Transverse colon (tissue), 4 donors: ENCODE measurements around the gene PRKCA. TPM values are rescaled to one million over a fixed set of nuclear protein-coding genes. Genes with fewer than 3 reads are reported as not detected.

Source experiments
- DNase-seq: peaks from one replicate; pipeline ENCODE4 v3.0.0-alpha.2; 2019
- H3K27ac ChIP-seq, 4 donors: fragments of 200-600 bp; sonication (generic); 2 replicates each; pipeline ENCODE4 v1.5.1; 2016 to 2018; ENCODE audit warnings: inconsistent platforms in 4 of 4
- H3K27me3 ChIP-seq: fragments of 200-600 bp; sonication (generic); 2 replicates; pipeline ENCODE4 v1.5.1; 2017; ENCODE audit warnings: inconsistent platforms
- H3K36me3 ChIP-seq, 4 donors: fragments of 200-600 bp; sonication (generic); 2 replicates each; pipeline ENCODE4 v1.5.1; 2017 to 2019; ENCODE audit warnings: inconsistent platforms in 4 of 4
- H3K4me1 ChIP-seq, 4 donors: fragments of 200-600 bp; sonication (generic); 2 replicates each; pipeline ENCODE4 v1.5.1; 2017 to 2020; ENCODE audit warnings: inconsistent platforms in 4 of 4
- H3K4me3 ChIP-seq, 4 donors: fragments of 200-600 bp; sonication (generic); 1 replicate in 1 of 4; 2 replicates in 3 of 4; pipeline versions ENCODE4 v1.5.1 to v1.6.1; 2017 to 2019; ENCODE audit warnings: inconsistent platforms in 4 of 4
- H3K9me3 ChIP-seq, 2 donors: fragments of 200-600 bp; sonication (generic); 2 replicates each; pipeline ENCODE4 v1.5.1; 2017 to 2019; ENCODE audit warnings: inconsistent platforms in 2 of 2
- CTCF ChIP-seq, 5 experiments: fragments of 200-600 bp in 3 of 5; fragments of 450-650 bp in 2 of 5; sonication (generic) in 3 of 5; IDR thresholded peaks; 1 replicate in 2 of 5; 2 replicates in 3 of 5; pipeline ENCODE4 v1.5.1; 2016 to 2017; ENCODE audit warnings: antibody characterized with exemption in 5 of 5, inconsistent platforms in 3 of 5, mild to moderate bottlenecking in 2 of 5, moderate library complexity in 1 of 5
- EP300 ChIP-seq: sonication (generic); formaldehyde crosslinking; IDR thresholded peaks from one replicate; pipeline ENCODE4 v1.6.1; 2017; ENCODE audit warnings: antibody characterized with exemption, low read depth
- POLR2A ChIP-seq: fragments of 450-650 bp; IDR thresholded peaks from one replicate; pipeline ENCODE4 v1.6.1; 2016; ENCODE audit warnings: antibody characterized with exemption, mild to moderate bottlenecking, moderate library complexity
- POLR2AphosphoS5 ChIP-seq, 3 donors: sonication (generic); formaldehyde crosslinking; IDR thresholded peaks; one replicate each; pipeline ENCODE4 v1.6.1; 2016; ENCODE audit warnings: antibody characterized with exemption in 3 of 3
- WGBS, 2 donors: methylation state at CpG; one replicate each; pipeline ENCODE4 v1.1.5; 2018; ENCODE audit warnings: low coverage in 1 of 2; 5-methylcytosine and 5-hydroxymethylcytosine counted together
- in situ Hi-C, 4 donors: fragments of 200-750 bp; cut with MboI; loops; one replicate each; pipeline versions ENCODE4 v1.15.0 to v1.15.1; 2017; ENCODE audit warnings: low sequenced_read_pairs in 3 of 4, low pct_ligation_motif_present in 1 of 4, low pct_unique_long_range_greater_than_20kb in 1 of 4
- intact Hi-C: fragments of 100-400 bp; cut with DNase I; formaldehyde crosslinking; loops from one replicate; pipeline ENCODE4 v1.15.1; 2023; ENCODE audit warnings: low total_unique reads
- total RNA-seq, 4 donors: library from RNA; depleted of rRNA; stranded (reverse); fragments of >200 nt; gene quantifications; one replicate each; pipeline ENCODE4 v1.1.0, GENCODE V29; 2016

The PRKCA gene
- total RNA-seq, 4 donors from 2014 or later, result 16.1 to 49.7 (median 31.7) TPM

- peaks cover 0 to 8% (median 0%) of the 10 kb centered on the region in 4 donors for H3K4me1 ChIP-seq
- no peak for DNase-seq
- H3K27me3 ChIP-seq, result no peaks in the 10 kb centered on the region
- H3K9me3 ChIP-seq, result no peaks in the 10 kb centered on the region
- no peak overlapping the region for H3K4me3 ChIP-seq
- TF ChIP-seq EP300, result no peak
- no peak for TF ChIP-seq POLR2AphosphoS5 (IDR thresholded peaks at IDR 0.05)
- no peak for TF ChIP-seq POLR2A
- TF ChIP-seq CTCF (IDR thresholded peaks at IDR 0.05), result no peak
- 85% methylated on average over 6 of the region's 6 CpGs; no CpG with 5 or more reads in 1 of the 2 donors for WGBS, 2 donors
- H3K36me3 ChIP-seq, result no peaks in the 10 kb centered on the region
- in situ Hi-C loops (loop anchor here in 1 of 4 donors (25.0 kb wide), 1 partner anchor 391 kb away; no protein-coding TSS in a partner anchor), intact Hi-C loops (no loop called here)
- H3K27ac ChIP-seq, result no peak overlapping the region
Observed at GRCh38 chr17:66652840-66653507, 350.6 kb downstream of the PRKCA start.

GRCh38 chr17:66654106-66654740 lies 351.8 kb downstream of the PRKCA start:
- Histone ChIP-seq H3K27me3 (no peaks in the 10 kb centered on the region), H3K4me1 (peaks cover 0 to 5% (median 0%) of the 10 kb centered on the region in 4 donors), H3K27ac (no peak overlapping the region), H3K9me3 (no peaks in the 10 kb centered on the region), H3K4me3 (no peak overlapping the region), H3K36me3 (no peaks in the 10 kb centered on the region)
- DNase-seq, result no peak
- in situ Hi-C loops, result loop anchor here in 1 of 4 donors (25.0 kb wide), 1 partner anchor 392 kb away; no protein-coding TSS in a partner anchor
- WGBS, 2 donors, result 67 to 89% methylated on average over 3 to 9 of the region's 9 CpGs
- intact Hi-C loops, result no loop called here
- TF ChIP-seq POLR2A (no peak), POLR2AphosphoS5 (IDR thresholded peaks at IDR 0.05) (no peak), CTCF (IDR thresholded peaks at IDR 0.05) (no peak), EP300 (no peak)

- no peaks in the 10 kb centered on the region for H3K36me3 ChIP-seq
- 89% methylated on average over 7 of the region's 7 CpGs; no CpG with 5 or more reads in 1 of the 2 donors for WGBS, 2 donors
- no peak overlapping the region for H3K27ac ChIP-seq
- no peaks in the 10 kb centered on the region for H3K27me3 ChIP-seq
- H3K4me3 ChIP-seq, result no peak overlapping the region
- intact Hi-C loops, result no loop called here
- H3K4me1 ChIP-seq, result peaks cover 0 to 5% (median 0%) of the 10 kb centered on the region in 4 donors
- in situ Hi-C loops, result loop anchor here in 1 of 4 donors (25.0 kb wide), 1 partner anchor 392 kb away; no protein-coding TSS in a partner anchor
- TF ChIP-seq POLR2A (no peak), EP300 (no peak), POLR2AphosphoS5 (IDR thresholded peaks at IDR 0.05) (no peak), CTCF (IDR thresholded peaks at IDR 0.05) (no peak)
- no peaks in the 10 kb centered on the region for H3K9me3 ChIP-seq
- no peak for DNase-seq
Observed at GRCh38 chr17:66654764-66655163, 352.4 kb downstream of the PRKCA start.

GRCh38 chr17:66655461-66655860 lies 353.0 kb downstream of the PRKCA start:
- H3K27me3 ChIP-seq, result no peaks in the 10 kb centered on the region
- DNase-seq, result no peak
- 89 to 91% methylated on average over 2 of the region's 2 CpGs for WGBS, 2 donors
- H3K4me3 ChIP-seq, result no peak overlapping the region
- in situ Hi-C loops (loop anchor here in 1 of 4 donors (25.0 kb wide), 1 partner anchor 393 kb away; no protein-coding TSS in a partner anchor), intact Hi-C loops (no loop called here)
- no peak overlapping the region for H3K27ac ChIP-seq
- no peaks in the 10 kb centered on the region for H3K36me3 ChIP-seq
- TF ChIP-seq POLR2A (no peak), CTCF (IDR thresholded peaks at IDR 0.05) (no peak), POLR2AphosphoS5 (IDR thresholded peaks at IDR 0.05) (no peak), EP300 (no peak)
- H3K9me3 ChIP-seq, result no peaks in the 10 kb centered on the region
- H3K4me1 ChIP-seq, result peaks cover 0 to 5% (median 0%) of the 10 kb centered on the region in 4 donors
